HepG2 (cell line): Measurements from ENCODE around the gene SUMO1. TPM values are rescaled to one million over a fixed set of nuclear protein-coding genes. Genes with fewer than 3 reads are reported as not detected.

Experiments used
- ARHGAP35 ChIP-seq: sonication (generic); formaldehyde crosslinking; IDR thresholded peaks from 2 replicates; pipeline ENCODE4 v1.9.0; 2022; ENCODE audit warnings: mild to moderate bottlenecking, inconsistent platforms, moderate library complexity, missing genetic modification reagents, borderline replicate concordance
- DR1 ChIP-seq: sonication (generic); formaldehyde crosslinking; IDR thresholded peaks from 2 replicates; pipeline ENCODE4 v1.8.0; 2021; ENCODE audit warnings: mild to moderate bottlenecking, missing genetic modification reagents, inconsistent platforms
- ELF1 ChIP-seq: sonication (generic); formaldehyde crosslinking; IDR thresholded peaks from 2 replicates; pipeline ENCODE4 v1.4.0; 2020; ENCODE audit warnings: missing genetic modification reagents
- GPN1 ChIP-seq: sonication (generic); formaldehyde crosslinking; IDR thresholded peaks from 2 replicates; pipeline ENCODE4 v1.5.1; 2020; ENCODE audit warnings: missing genetic modification reagents, borderline replicate concordance
- MBD4 ChIP-seq: IDR thresholded peaks from 2 replicates; pipeline ENCODE4 v1.6.1; 2012; ENCODE audit warnings: low read length, inconsistent platforms, borderline replicate concordance
- MLLT10 ChIP-seq: sonication (generic); formaldehyde crosslinking; IDR thresholded peaks from 2 replicates; pipeline ENCODE4 v1.4.0; 2020; ENCODE audit warnings: missing genetic modification reagents
- PHF21A ChIP-seq: sonication (generic); formaldehyde crosslinking; IDR thresholded peaks from 2 replicates; pipeline ENCODE4 v1.5.0; 2020; ENCODE audit warnings: mild to moderate bottlenecking, missing genetic modification reagents
- PLRG1 ChIP-seq: fragments of 450-650 bp; conservative IDR thresholded peaks from 2 replicates; pipeline ENCODE4 v1.6.1; 2016
- SMAD3 ChIP-seq: sonication (generic); formaldehyde crosslinking; IDR thresholded peaks from 2 replicates; pipeline ENCODE4 v1.4.0; 2020; ENCODE audit warnings: missing genetic modification reagents
- YEATS2 ChIP-seq: sonication (generic); formaldehyde crosslinking; IDR thresholded peaks from 2 replicates; pipeline ENCODE4 v1.4.0; 2020; ENCODE audit warnings: missing genetic modification reagents, borderline replicate concordance
- ZBTB3 ChIP-seq: sonication (generic); formaldehyde crosslinking; IDR thresholded peaks from 2 replicates; pipeline ENCODE4 v1.4.0; 2020; ENCODE audit warnings: low read depth, mild to moderate bottlenecking, moderate library complexity, missing genetic modification reagents, borderline replicate concordance
- ZFP41 ChIP-seq: sonication (generic); formaldehyde crosslinking; IDR thresholded peaks from 2 replicates; pipeline ENCODE4 v1.4.0; 2020; ENCODE audit warnings: mild to moderate bottlenecking, missing genetic modification reagents, borderline replicate concordance
- ZNF264 ChIP-seq: sonication (generic); formaldehyde crosslinking; IDR thresholded peaks from 2 replicates; pipeline ENCODE4 v1.4.0; 2020; ENCODE audit warnings: missing genetic modification reagents
- ZNF296 ChIP-seq: sonication (generic); formaldehyde crosslinking; conservative IDR thresholded peaks from 2 replicates; pipeline ENCODE4 v1.5.0; 2020; ENCODE audit warnings: mild to moderate bottlenecking, missing genetic modification reagents
- ZNF317 ChIP-seq: sonication (generic); formaldehyde crosslinking; IDR thresholded peaks from 2 replicates; pipeline ENCODE4 v1.5.0; 2020; ENCODE audit warnings: mild to moderate bottlenecking, missing genetic modification reagents
- polyA plus RNA-seq, 8 experiments: library from polyadenylated mRNA; depleted of rRNA in 3 of 8; stranded (reverse) in 7 of 8; unstranded in 1 of 8; fragments of >200 nt; fragmentation: Illumina TruSeq in 4 of 8; extraction: Trizol in 4 of 8; gene quantifications; 2 replicates each; pipeline versions ENCODE4 v1.2.1 to v1.2.3, GENCODE V29; 2011 to 2016; ENCODE audit warnings: low read depth in 4 of 8, missing spikeins in 1 of 8, mixed read lengths in 1 of 8; ENCODE audit not compliant: insufficient read depth in 1 of 8
- total RNA-seq, 5 experiments: library from RNA; depleted of rRNA; stranded (reverse); fragments of >200 nt; fragmentation: Illumina TruSeq; extraction: Trizol; gene quantifications; 2 replicates each; pipeline ENCODE4 v1.2.3, GENCODE V29; 2016; ENCODE audit warnings: low read depth in 1 of 5
- TF ChIP-seq, protein P1 (sequence below): sonication (generic); formaldehyde crosslinking; IDR thresholded peaks from 2 replicates; pipeline ENCODE4 v1.4.0; 2020; ENCODE audit warnings: missing genetic modification reagents
- TF ChIP-seq, protein P2 (sequence below): sonication (generic); formaldehyde crosslinking; IDR thresholded peaks from 2 replicates; pipeline ENCODE4 v1.5.0; 2020; ENCODE audit warnings: missing genetic modification reagents
- TF ChIP-seq, protein P3 (sequence below): sonication (generic); formaldehyde crosslinking; IDR thresholded peaks from 2 replicates; pipeline ENCODE4 v1.5.0; 2020; ENCODE audit warnings: missing genetic modification reagents
- TF ChIP-seq, protein P4 (sequence below): sonication (generic); formaldehyde crosslinking; conservative IDR thresholded peaks from 2 replicates; pipeline ENCODE4 v1.8.0; 2022; ENCODE audit warnings: missing genetic modification reagents
- TF ChIP-seq, protein P5 (sequence below): sonication (generic); formaldehyde crosslinking; IDR thresholded peaks from 2 replicates; pipeline ENCODE4 v1.5.1; 2020; ENCODE audit warnings: missing genetic modification reagents, mild to moderate bottlenecking, borderline replicate concordance
- TF ChIP-seq, protein P6 (sequence below): IDR thresholded peaks from 2 replicates; pipeline ENCODE4 v1.6.1; 2016; ENCODE audit warnings: missing biosample characterization, missing genetic modification reagents, low read depth

Gene SUMO1
- total and polyA plus RNA-seq, 2 of the 13 experiments (the other 11 are each of a cell fraction or from before 2014, with no cell fraction given) = 101 to 173 TPM

DNA sequence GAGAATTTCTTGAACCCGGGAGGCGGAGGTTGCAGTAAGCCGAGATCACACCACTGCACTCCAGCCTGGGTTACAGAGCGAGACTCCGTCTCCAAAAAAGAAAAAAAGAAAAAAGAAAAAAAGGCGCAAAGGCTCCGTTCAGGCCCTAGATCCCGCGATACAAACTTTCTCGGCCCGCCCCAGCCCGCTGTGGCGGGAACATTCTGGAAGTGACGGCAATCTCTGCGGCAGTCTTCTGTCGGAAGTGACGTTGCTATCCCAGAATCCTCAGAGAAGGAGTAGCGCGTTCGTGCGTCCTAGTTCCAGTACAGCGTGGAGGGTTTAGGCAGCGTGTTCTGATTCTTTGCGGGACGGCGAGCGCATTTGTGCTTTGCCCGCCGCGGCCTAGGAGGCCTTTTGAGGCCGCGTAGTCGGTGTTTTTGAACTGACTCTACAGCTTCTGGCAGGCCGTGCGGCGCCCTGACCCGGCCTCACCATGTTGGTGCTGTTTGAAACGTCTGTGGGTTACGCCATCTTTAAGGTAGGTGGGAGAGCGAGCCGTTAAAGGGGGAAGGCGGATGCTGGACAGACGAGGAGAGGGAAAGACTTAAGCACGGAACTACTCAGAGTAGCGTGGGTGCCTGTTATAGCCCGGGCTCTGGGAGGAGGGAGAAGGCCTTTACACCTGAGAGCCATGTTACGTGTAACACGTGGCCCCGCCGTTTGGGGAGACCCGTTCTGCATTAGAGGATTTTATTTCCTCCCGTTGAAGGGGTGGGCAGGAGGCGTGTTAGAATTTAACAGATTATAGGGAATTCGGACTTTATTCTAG is 27.3 kb upstream of the SUMO1 start, which contains the start of gene NOP58 (continued):
- TF ChIP-seq, protein P1, sequence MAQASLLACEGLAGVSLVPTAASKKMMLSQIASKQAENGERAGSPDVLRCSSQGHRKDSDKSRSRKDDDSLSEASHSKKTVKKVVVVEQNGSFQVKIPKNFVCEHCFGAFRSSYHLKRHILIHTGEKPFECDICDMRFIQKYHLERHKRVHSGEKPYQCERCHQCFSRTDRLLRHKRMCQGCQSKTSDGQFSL = no peak; the same call in 1 of the 2 replicates
- TF ChIP-seq ZNF264 (CRISPR knock-in tag) (no peak), ZNF317 (0 out of 2 replicates have a peak, but pooled peaks have one; percentile 73), GPN1 (CRISPR knock-in tag) (no peak), PHF21A (CRISPR knock-in tag) (peak; percentile 86), DR1 (CRISPR knock-in tag) (peak; percentile 94), MLLT10 (CRISPR knock-in tag) (no peak; the same call in 1 of the 2 replicates), ARHGAP35 (peak; percentile 60; the same call in 1 of the 2 replicates), SMAD3 (CRISPR knock-in tag) (peak; percentile 93), PLRG1 (no peak), ZNF296 (CRISPR knock-in tag) (peak; percentile 91; the same call in 1 of the 2 replicates), MBD4 (no peak), ZFP41 (CRISPR knock-in tag) (0 out of 2 replicates have a peak, but pooled peaks have one; percentile 56), ZBTB3 (CRISPR knock-in tag) (no peak; the same call in 1 of the 2 replicates), YEATS2 (CRISPR knock-in tag) (peak; percentile 99), ELF1 (peak; percentile 56)
- TF ChIP-seq, protein P2, sequence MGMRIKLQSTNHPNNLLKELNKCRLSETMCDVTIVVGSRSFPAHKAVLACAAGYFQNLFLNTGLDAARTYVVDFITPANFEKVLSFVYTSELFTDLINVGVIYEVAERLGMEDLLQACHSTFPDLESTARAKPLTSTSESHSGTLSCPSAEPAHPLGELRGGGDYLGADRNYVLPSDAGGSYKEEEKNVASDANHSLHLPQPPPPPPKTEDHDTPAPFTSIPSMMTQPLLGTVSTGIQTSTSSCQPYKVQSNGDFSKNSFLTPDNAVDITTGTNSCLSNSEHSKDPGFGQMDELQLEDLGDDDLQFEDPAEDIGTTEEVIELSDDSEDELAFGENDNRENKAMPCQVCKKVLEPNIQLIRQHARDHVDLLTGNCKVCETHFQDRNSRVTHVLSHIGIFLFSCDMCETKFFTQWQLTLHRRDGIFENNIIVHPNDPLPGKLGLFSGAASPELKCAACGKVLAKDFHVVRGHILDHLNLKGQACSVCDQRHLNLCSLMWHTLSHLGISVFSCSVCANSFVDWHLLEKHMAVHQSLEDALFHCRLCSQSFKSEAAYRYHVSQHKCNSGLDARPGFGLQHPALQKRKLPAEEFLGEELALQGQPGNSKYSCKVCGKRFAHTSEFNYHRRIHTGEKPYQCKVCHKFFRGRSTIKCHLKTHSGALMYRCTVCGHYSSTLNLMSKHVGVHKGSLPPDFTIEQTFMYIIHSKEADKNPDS = no peak
- TF ChIP-seq, protein P3, sequence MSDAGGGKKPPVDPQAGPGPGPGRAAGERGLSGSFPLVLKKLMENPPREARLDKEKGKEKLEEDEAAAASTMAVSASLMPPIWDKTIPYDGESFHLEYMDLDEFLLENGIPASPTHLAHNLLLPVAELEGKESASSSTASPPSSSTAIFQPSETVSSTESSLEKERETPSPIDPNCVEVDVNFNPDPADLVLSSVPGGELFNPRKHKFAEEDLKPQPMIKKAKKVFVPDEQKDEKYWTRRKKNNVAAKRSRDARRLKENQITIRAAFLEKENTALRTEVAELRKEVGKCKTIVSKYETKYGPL (CRISPR knock-in tag) = no peak
- TF ChIP-seq, protein P4, sequence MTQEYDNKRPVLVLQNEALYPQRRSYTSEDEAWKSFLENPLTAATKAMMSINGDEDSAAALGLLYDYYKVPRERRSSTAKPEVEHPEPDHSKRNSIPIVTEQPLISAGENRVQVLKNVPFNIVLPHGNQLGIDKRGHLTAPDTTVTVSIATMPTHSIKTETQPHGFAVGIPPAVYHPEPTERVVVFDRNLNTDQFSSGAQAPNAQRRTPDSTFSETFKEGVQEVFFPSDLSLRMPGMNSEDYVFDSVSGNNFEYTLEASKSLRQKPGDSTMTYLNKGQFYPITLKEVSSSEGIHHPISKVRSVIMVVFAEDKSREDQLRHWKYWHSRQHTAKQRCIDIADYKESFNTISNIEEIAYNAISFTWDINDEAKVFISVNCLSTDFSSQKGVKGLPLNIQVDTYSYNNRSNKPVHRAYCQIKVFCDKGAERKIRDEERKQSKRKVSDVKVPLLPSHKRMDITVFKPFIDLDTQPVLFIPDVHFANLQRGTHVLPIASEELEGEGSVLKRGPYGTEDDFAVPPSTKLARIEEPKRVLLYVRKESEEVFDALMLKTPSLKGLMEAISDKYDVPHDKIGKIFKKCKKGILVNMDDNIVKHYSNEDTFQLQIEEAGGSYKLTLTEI = no peak
- TF ChIP-seq, protein P5, sequence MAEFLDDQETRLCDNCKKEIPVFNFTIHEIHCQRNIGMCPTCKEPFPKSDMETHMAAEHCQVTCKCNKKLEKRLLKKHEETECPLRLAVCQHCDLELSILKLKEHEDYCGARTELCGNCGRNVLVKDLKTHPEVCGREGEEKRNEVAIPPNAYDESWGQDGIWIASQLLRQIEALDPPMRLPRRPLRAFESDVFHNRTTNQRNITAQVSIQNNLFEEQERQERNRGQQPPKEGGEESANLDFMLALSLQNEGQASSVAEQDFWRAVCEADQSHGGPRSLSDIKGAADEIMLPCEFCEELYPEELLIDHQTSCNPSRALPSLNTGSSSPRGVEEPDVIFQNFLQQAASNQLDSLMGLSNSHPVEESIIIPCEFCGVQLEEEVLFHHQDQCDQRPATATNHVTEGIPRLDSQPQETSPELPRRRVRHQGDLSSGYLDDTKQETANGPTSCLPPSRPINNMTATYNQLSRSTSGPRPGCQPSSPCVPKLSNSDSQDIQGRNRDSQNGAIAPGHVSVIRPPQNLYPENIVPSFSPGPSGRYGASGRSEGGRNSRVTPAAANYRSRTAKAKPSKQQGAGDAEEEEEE = no peak
- TF ChIP-seq, protein P6, sequence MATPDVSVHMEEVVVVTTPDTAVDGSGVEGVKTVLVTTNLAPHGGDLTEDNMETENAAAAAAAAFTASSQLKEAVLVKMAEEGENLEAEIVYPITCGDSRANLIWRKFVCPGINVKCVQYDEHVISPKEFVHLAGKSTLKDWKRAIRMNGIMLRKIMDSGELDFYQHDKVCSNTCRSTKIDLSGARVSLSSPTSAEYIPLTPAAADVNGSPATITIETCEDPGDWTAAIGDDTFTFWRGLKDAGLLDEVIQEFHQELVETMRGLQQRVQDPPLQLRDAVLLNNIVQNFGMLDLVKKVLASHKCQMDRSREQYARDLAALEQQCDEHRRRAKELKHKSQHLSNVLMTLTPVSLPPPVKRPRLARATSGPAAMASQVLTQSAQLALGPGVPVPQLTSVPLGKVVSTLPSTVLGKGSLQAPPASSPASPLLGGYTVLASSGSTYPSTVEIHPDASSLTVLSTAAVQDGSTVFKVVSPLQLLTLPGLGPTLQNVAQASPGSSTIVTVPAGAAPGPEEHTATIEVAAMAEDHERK (CRISPR knock-in tag) = peak; percentile 79
